A549 (cell line): Measurements from ENCODE around the gene LAMB2.

ENCODE experiments used
- CTCF ChIP-seq: fragments of >200 bp; sonication (Bioruptor Twin); formaldehyde crosslinking; IDR thresholded peaks from 3 replicates; pipeline ENCODE4 v1.5.1; 2016
- RCOR1 ChIP-seq: fragments of 150-350 bp; IDR thresholded peaks from 2 replicates; pipeline ENCODE4 v1.6.1; 2014; ENCODE audit warnings: antibody characterized with exemption, low read length, low read depth

GRCh38 chr3:49151610-49152009 lies 18.8 kb upstream of the LAMB2 start:
- TF ChIP-seq CTCF (no peak), RCOR1 (no peak)
